HG03432 (cell line): ENCODE results near the gene MOB3B.

Source experiments
- ATAC-seq: cut with Tn5 transposase; IDR thresholded peaks from one replicate; pipeline ENCODE4 v1.9.1; 2021; ENCODE audit warnings: mild to moderate bottlenecking, moderate library complexity; ENCODE audit not compliant: unreplicated experiment

MOB3B gene

DNA sequence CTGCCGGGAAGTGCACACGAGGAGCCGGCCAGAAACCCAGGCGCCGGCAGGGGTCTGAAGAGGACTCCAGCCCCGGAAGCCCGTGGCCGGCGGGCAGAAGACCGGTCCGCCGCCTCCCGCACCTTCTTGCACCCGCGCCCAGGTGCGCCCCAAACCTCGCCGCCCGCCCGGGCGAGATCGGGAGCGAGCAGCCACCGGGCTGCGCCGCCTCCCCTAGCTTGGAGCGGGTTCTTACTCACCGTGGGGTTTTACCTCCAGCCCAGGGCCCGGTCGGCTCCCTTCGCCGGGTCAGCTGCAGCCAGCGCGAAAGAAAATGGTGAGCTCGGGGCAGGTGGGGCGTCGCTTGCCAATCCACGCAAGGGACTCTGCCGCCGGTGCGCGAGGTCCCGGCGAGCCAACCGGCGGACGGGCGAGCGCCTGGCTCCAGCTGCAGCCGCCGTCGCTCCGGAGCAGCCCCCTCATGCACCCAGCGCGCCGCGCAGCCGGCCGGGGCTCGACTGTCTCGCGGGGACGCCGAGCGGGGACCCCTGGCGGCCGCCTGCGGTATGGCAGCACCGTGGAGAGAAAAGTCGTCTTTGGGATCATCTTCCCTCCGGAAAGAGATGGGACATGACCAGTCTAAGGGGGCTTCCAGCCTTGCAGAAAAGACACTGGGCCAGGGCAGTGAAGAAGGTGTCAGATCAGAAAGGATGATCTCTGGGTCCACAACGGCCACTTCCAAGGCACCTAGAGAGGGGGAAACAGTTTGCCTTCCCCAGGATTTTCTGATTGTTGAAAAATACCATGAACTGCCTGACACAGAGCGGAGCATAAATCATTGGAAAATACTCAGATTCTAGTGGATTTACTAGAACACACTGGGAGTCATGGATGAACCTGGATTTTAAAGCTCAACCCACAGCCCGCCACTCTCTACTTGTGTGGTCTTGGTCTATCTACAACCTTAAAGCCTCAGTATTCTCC is at the start of gene MOB3B:
Gene MOB3B, minus strand, starts transcription at position 499 of the 963 bp plus-strand sequence. CDS start 74,264 bp downstream, outside the sequence.
- peak; percentile 80 for ATAC-seq

DNA sequence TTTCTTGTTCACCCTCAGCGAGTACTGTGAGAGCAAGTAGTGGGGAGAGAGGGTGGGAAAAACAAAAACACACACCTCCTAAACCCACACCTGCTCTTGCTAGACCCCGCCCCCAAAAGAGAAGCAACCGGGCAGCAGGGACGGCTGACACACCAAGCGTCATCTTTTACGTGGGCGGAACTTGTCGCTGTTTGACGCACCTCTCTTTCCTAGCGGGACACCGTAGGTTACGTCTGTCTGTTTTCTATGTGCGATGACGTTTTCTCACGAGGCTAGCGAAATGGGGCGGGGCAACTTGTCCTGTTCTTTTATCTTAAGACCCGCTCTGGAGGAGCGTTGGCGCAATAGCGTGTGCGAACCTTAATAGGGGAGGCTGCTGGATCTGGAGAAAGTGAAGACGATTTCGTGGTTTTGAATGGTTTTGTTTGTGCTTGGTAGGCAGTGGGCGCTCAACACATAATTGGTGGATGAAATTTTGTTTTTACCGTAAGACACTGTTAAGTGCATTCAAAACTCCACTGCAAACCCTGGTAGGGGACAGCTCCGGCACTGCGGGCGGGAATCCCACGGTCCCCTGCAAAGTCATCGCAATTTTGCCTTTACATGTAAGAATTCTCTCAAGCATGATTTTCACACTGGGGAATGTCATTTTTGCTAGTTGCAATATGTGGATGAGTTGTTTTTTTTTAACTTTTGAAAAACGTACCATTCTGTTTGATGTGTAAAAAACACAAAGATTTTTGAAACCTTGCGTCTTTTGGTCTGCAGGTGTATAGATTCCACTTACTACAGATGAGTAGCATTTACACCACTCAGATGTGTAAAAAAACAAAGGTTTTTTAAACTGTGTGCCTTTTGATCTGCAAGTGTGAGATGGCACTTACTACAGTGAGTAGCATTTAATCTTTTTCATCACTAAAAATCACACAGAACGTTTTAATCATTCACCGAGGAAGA is 44.3 kb upstream of the MOB3B start:
- peak; percentile 86 for ATAC-seq

DNA sequence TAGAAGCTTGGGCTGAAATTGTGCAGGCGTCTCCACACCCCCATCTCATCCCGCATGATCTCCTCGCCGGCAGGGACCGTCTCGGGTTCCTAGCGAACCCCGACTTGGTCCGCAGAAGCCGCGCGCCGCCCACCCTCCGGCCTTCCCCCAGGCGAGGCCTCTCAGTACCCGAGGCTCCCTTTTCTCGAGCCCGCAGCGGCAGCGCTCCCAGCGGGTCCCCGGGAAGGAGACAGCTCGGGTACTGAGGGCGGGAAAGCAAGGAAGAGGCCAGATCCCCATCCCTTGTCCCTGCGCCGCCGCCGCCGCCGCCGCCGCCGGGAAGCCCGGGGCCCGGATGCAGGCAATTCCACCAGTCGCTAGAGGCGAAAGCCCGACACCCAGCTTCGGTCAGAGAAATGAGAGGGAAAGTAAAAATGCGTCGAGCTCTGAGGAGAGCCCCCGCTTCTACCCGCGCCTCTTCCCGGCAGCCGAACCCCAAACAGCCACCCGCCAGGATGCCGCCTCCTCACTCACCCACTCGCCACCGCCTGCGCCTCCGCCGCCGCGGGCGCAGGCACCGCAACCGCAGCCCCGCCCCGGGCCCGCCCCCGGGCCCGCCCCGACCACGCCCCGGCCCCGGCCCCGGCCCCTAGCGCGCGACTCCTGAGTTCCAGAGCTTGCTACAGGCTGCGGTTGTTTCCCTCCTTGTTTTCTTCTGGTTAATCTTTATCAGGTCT is 43.5 kb upstream of the MOB3B start, which contains the start of gene C9orf72:
Gene C9orf72, minus strand, starts transcription at position 564 of the 716 bp plus-strand sequence. CDS start 6,361 bp downstream, outside the sequence.
- peak; percentile 77 for ATAC-seq

DNA sequence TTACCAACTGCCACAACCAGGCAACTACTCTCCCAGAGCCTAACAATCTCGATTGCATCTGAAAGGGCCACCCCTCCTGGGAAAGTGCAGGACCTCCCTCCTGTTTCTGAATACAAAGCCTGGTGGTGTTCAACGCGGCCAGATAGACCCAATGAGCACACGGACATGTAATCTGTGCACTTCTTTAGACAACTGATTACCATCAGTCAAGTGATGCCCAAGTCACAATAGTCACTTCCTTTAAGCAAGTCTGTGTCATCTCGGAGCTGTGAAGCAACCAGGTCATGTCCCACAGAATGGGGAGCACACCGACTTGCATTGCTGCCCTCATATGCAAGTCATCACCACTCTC is 42.9 kb upstream of the MOB3B start:
- ATAC-seq = peak; percentile 39

GRCh38 chr9:27572061-27572460 is 42.4 kb upstream of the MOB3B start:
- no peak for ATAC-seq

DNA sequence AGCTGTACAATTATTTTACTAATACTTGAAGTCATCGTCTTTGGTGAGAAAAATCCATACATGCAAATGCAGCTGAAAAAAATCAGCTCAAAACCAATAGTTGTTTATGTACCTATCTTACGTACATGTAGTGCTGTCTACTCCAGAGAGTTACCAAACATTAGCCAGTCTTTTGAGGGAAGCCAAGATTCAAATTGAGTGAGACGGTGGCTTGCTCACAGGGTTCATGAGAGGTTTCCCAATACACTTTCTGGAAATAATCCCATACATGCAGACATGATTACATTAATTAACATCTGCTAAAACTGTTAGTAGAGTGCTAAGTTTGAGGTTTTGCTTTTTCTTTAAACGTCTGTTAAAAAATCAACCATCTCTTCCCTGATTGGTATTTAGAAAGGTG is 41.4 kb upstream of the MOB3B start:
- ATAC-seq = no peak

DNA sequence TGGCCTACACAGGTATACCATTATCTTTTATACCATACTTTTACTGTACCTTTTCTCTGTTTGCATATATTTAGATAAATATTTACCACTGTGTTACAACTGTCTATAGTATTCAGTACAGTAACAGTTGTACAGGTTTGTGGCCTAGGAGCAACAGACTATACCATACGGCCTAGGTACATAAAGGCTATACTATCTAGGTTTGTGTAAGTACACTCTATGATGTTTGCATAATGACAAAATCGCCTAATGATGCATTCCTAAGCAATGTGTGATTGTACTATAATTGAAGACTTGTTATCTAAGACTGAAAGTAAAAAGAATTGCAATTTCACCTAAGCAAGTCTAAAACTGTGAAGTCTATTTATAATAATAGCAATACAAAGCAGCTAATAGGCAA is 39.8 kb upstream of the MOB3B start:
- ATAC-seq = no peak

- no peak for ATAC-seq
These were observed 36.5 kb upstream of the MOB3B start for GRCh38 chr9:27566118-27566517.

- no peak for ATAC-seq
These were observed 36.1 kb upstream of the MOB3B start for GRCh38 chr9:27565696-27566095.

DNA sequence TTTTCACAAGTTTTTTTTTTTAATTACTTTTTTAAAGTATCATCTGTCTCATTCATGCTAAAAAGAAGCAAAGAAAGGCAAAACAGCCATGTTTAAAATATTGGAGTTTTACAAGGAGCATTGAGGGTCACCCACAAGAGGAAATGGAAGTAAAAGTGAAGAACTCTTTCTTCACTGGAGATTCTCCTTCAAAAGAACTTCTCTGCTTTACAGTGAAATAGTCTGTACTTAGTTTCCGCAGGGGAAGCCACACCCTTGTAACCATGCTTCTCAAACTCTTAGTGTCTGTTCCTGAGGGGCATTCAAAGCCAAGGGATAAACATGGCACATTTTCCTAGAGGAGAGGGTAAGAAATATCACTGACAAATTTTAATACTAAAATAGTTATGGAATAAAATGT is 35.1 kb upstream of the MOB3B start:
- no peak for ATAC-seq

- ATAC-seq = no peak
These were observed 34.3 kb upstream of the MOB3B start for GRCh38 chr9:27563738-27564430.

- peak; percentile 43 for ATAC-seq
These were observed 32.1 kb upstream of the MOB3B start for GRCh38 chr9:27561685-27562084.

DNA sequence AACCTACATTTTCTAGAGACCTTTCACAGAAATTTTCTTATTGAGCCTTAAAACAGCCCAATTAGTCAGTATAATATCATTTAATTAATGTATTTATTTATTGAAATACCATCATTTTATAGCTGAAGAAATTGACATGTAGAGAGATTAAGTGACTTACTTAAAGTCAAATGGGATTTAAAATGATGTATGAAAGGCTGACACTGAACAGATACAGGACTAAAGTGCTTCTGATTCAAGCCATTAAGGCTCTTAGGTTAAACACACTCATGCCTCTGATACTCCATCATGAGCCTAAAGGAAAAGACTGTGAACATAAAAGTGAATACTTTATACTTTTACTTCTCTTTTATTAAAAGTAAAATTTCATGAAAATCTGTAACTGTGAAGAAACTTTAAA is 30.8 kb upstream of the MOB3B start:
- no peak for ATAC-seq

DNA sequence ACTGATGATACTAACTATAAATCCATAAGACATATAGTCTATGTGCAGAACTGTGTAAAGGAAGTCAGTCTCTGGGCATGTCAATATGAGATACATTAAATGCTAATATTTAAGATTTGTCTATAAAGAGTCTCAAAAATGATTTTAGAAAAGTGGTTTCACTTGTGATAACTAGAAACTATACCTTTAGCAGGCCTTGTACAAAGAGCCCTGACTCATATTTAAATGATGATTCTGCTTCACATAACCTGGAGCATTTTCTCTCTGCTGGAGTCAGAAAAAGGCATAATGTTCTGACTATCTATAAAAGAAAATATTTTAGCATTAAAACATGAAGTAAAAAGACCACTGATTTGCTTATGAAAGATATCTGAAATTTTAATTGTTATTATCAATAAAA is 28.7 kb upstream of the MOB3B start:
- ATAC-seq = no peak

GRCh38 chr9:27556470-27556869 is 26.9 kb upstream of the MOB3B start:
- no peak for ATAC-seq

GRCh38 chr9:27554712-27555111 is 25.1 kb upstream of the MOB3B start:
- ATAC-seq = no peak

DNA sequence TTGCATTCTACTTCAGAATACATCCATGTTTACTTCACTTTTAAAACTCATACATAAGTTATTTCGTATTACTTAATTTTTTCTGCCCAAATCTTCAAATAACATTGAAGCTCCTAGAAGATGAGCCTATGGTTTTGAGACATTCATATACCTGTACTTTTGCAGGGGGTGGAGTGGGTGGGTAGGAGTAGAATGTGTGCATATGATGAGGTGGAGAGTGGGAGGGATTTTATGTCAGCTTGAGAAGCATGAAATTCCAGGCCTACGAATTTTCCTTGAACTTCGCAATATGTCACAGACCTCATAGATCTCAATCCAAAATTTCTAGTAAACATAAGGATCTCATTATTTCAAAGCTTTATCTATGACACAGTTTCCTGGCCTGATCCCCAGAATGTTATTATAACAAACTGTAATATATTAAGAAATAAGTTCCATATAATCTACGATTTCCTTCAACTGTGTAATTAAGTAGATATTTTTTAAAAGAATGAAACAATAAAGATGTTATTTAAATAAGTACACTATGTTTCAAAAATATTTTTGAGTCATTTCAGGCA is 19.7 kb upstream of the MOB3B start:
- no peak for ATAC-seq

DNA sequence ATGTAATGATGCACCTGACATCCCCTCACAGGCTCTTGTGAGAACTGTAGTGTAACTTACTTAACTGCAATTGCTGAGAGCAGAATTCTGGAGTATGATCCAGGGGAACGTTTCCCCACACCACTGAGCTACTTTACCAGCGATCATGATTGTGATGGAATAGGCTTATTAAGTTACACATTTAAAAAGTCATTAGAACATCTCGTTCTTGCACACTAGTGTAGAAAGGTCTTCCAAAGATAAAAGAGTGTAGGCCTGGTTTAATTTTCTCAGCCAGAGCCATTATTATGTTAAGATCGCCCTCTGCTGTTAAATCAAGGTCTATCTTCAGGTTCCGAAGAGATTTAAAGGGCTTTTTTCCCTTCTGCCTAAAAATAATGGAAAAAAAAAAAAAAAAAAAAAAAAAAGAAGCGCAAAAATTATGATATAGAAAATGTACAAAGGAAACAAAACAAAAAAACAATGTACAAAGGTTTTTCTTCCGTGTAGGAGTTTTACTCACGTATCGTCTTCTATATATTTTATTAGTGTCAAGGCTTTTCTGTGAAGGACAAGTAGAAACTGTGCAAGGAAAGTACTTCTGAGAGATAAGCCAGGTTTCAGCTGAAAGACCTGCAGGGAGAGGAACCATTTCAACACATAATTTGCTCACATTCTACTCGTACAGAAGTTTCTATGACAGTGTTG is 18.6 kb upstream of the MOB3B start:
- ATAC-seq = peak; percentile 62

- ATAC-seq = no peak
These were observed 15.9 kb upstream of the MOB3B start for GRCh38 chr9:27545471-27545870.
